A204.1 (cell line): Measurements from ENCODE around the gene KRT81.
"Not testable (repeated sequence)": the region's sequence is repeated elsewhere in the genome, so short reads cannot be mapped to it uniquely, and the experiment has no call there.

Source experiments
- FAIRE-seq: peaks from 2 replicates; lab custom pipeline; 2012; peaks lifted over from hg19 to GRCh38; lab: Jason Lieb, UNC

The KRT81 gene

GRCh38 chr12:52274521-52275120, 16.7 kb downstream of the KRT81 start, which contains the start of gene KRT86:
TSS of gene KRT86 (plus strand) at chr12:52274645. CDS start at chr12:52301917, 27,272 bp downstream.
- no peak for FAIRE-seq

GRCh38 chr12:52271158-52271557, 20.2 kb downstream of the KRT81 start:
- FAIRE-seq: no peak

- no peak for FAIRE-seq
Measured at GRCh38 chr12:52270541-52271070, 20.7 kb downstream of the KRT81 start.

- FAIRE-seq: no peak
Measured at GRCh38 chr12:52268212-52268611, 23.1 kb downstream of the KRT81 start.

- no peak for FAIRE-seq
Measured at GRCh38 chr12:52267699-52268098, 23.6 kb downstream of the KRT81 start.

GRCh38 chr12:52267266-52267665, 24.1 kb downstream of the KRT81 start:
- FAIRE-seq: no peak

- FAIRE-seq: no peak
Measured at GRCh38 chr12:52266514-52266913, 24.8 kb downstream of the KRT81 start.

GRCh38 chr12:52264435-52264825, 26.9 kb downstream of the KRT81 start:
- FAIRE-seq: no peak

GRCh38 chr12:52263761-52264434, 27.4 kb downstream of the KRT81 start:
- no peak for FAIRE-seq

- FAIRE-seq: no peak
Measured at GRCh38 chr12:52262286-52262685, 29.0 kb downstream of the KRT81 start.

GRCh38 chr12:52261208-52261484, 30.2 kb downstream of the KRT81 start:
- FAIRE-seq: no peak

- FAIRE-seq: no peak
Measured at GRCh38 chr12:52260361-52261207, 30.8 kb downstream of the KRT81 start.

- no peak for FAIRE-seq
Measured at GRCh38 chr12:52259657-52260243, 31.6 kb downstream of the KRT81 start.

GRCh38 chr12:52258335-52258901, 32.9 kb downstream of the KRT81 start:
- no peak for FAIRE-seq

GRCh38 chr12:52257922-52258321, 33.4 kb downstream of the KRT81 start:
- FAIRE-seq: not testable (repeated sequence)

GRCh38 chr12:52257074-52257551, 34.2 kb downstream of the KRT81 start:
- no peak for FAIRE-seq

- no peak for FAIRE-seq
Measured at GRCh38 chr12:52256584-52256935, 34.8 kb downstream of the KRT81 start.

- no peak for FAIRE-seq
Measured at GRCh38 chr12:52255926-52256583, 35.3 kb downstream of the KRT81 start.

- FAIRE-seq: no peak
Measured at GRCh38 chr12:52254965-52255751, 36.2 kb downstream of the KRT81 start.

- FAIRE-seq: no peak
Measured at GRCh38 chr12:52254180-52254964, 37.0 kb downstream of the KRT81 start.
